Prostate gland (tissue), 2 donors: Measurements from ENCODE around the gene ZNF655. TPM values are rescaled to one million over a fixed set of nuclear protein-coding genes. Genes with fewer than 3 reads are reported as not detected.

ENCODE experiments used
- DNase-seq: peaks from one replicate; pipeline ENCODE4 v3.0.0-alpha.2; 2019; ENCODE audit warnings: low spot score
- H3K27ac ChIP-seq, 2 donors: fragments of 200-600 bp; sonication (generic); 2 replicates each; pipeline ENCODE4 v1.5.1; 2017 to 2019
- H3K27me3 ChIP-seq: fragments of 200-600 bp; sonication (generic); replicated peaks from 2 replicates; pipeline ENCODE4 v1.5.1; 2019; ENCODE audit not compliant: insufficient read depth
- H3K36me3 ChIP-seq, 2 donors: fragments of 200-600 bp; sonication (generic); 1 replicate in 1 of 2; 2 replicates in 1 of 2; pipeline versions ENCODE4 v1.5.1 to v1.8.1; 2017 to 2019
- H3K4me1 ChIP-seq: fragments of 200-600 bp; sonication (generic); replicated peaks from 2 replicates; pipeline ENCODE4 v1.5.1; 2019
- H3K4me3 ChIP-seq, 2 donors: fragments of 200-600 bp; sonication (generic); 2 replicates each; pipeline ENCODE4 v1.5.1; 2017 to 2019
- H3K9me3 ChIP-seq: fragments of 200-600 bp; sonication (generic); 2 replicates; pipeline ENCODE4 v1.5.1; 2017
- CTCF ChIP-seq, 4 experiments: fragments of 200-600 bp in 2 of 4; fragments of 450-650 bp in 2 of 4; sonication (generic) in 2 of 4; IDR thresholded peaks; 1 replicate in 3 of 4; 2 replicates in 1 of 4; pipeline ENCODE4 v1.5.1; 2016 to 2019; ENCODE audit warnings: antibody characterized with exemption in 4 of 4, mild to moderate bottlenecking in 2 of 4, moderate library complexity in 2 of 4
- POLR2A ChIP-seq: fragments of 450-650 bp; IDR thresholded peaks from one replicate; pipeline ENCODE4 v1.6.1; 2016; ENCODE audit warnings: antibody characterized with exemption, mild to moderate bottlenecking
- POLR2AphosphoS5 ChIP-seq: sonication (generic); formaldehyde crosslinking; IDR thresholded peaks from one replicate; pipeline ENCODE4 v1.6.1; 2017; ENCODE audit warnings: antibody characterized with exemption
- WGBS: methylation state at CpG from one replicate; pipeline ENCODE4 v1.1.5; 2018; 5-methylcytosine and 5-hydroxymethylcytosine counted together
- intact Hi-C: fragments of 100-400 bp; cut with DNase I; formaldehyde crosslinking; loops from one replicate; pipeline ENCODE4 v1.14.2; 2022
- total RNA-seq, 2 donors: library from RNA; depleted of rRNA; stranded (reverse); fragments of >200 nt; gene quantifications; one replicate each; pipeline ENCODE4 v1.1.0, GENCODE V29; 2016

The ZNF655 gene
- total RNA-seq, 2 donors from 2014 or later, result 79.7 to 112 TPM

- no peak for DNase-seq
- 82% methylated on average over 4 of the region's 4 CpGs for WGBS
- TF ChIP-seq POLR2A (no peak), CTCF (IDR thresholded peaks at IDR 0.05) (no peak)
- intact Hi-C loops, result no loop called here
- H3K4me3 ChIP-seq, result no peak overlapping the region
- no peaks in the 10 kb centered on the region for H3K9me3 ChIP-seq
- no peaks in the 10 kb centered on the region for H3K4me1 ChIP-seq
- no peaks in the 10 kb centered on the region for H3K27me3 ChIP-seq
- H3K36me3 ChIP-seq, result no peaks in the 10 kb centered on the region
- H3K27ac ChIP-seq, result no peak overlapping the region
Measured at GRCh38 chr7:99599836-99600235, 41.4 kb downstream of the ZNF655 start.

GRCh38 chr7:99601656-99602310, 43.3 kb downstream of the ZNF655 start:
- no peak overlapping the region for H3K27ac ChIP-seq
- TF ChIP-seq CTCF (IDR thresholded peaks at IDR 0.05) (no peak), POLR2A (no peak), POLR2AphosphoS5 (no peak)
- 75% methylated on average over 7 of the region's 7 CpGs for WGBS
- no peaks in the 10 kb centered on the region for H3K27me3 ChIP-seq
- intact Hi-C loops, result no loop called here
- H3K4me3 ChIP-seq, result no peak overlapping the region
- DNase-seq, result no peak
- no peaks in the 10 kb centered on the region for H3K4me1 ChIP-seq
- no peaks in the 10 kb centered on the region for H3K36me3 ChIP-seq
- H3K9me3 ChIP-seq, result no peaks in the 10 kb centered on the region

- H3K4me3 ChIP-seq, result no peak overlapping the region
- H3K9me3 ChIP-seq, result no peaks in the 10 kb centered on the region
- no peak for TF ChIP-seq POLR2AphosphoS5
- TF ChIP-seq CTCF (IDR thresholded peaks at IDR 0.05), result no peak
- no peak overlapping the region for H3K27ac ChIP-seq
- no peaks in the 10 kb centered on the region for H3K36me3 ChIP-seq
- no peaks in the 10 kb centered on the region for H3K4me1 ChIP-seq
- no peak for DNase-seq
- no peaks in the 10 kb centered on the region for H3K27me3 ChIP-seq
- WGBS, result 93% methylated on average over 7 of the region's 7 CpGs
- intact Hi-C loops, result no loop called here
Measured at GRCh38 chr7:99605527-99605926, 47.1 kb downstream of the ZNF655 start.

GRCh38 chr7:99606531-99606930, 48.1 kb downstream of the ZNF655 start:
- DNase-seq, result no peak
- no peak for TF ChIP-seq CTCF (IDR thresholded peaks at IDR 0.05)
- TF ChIP-seq POLR2AphosphoS5, result no peak
- TF ChIP-seq POLR2A, result no peak
- H3K27ac ChIP-seq, result no peak overlapping the region
- no peaks in the 10 kb centered on the region for H3K27me3 ChIP-seq
- intact Hi-C loops, result no loop called here
- 75% methylated on average over 8 of the region's 8 CpGs for WGBS
- no peak overlapping the region for H3K4me3 ChIP-seq
- no peaks in the 10 kb centered on the region for H3K36me3 ChIP-seq
- no peaks in the 10 kb centered on the region for H3K4me1 ChIP-seq
- H3K9me3 ChIP-seq, result no peaks in the 10 kb centered on the region

- no peaks in the 10 kb centered on the region for H3K27me3 ChIP-seq
- TF ChIP-seq CTCF (IDR thresholded peaks at IDR 0.05) (no peak), POLR2AphosphoS5 (no peak), POLR2A (no peak)
- no peak overlapping the region for H3K4me3 ChIP-seq
- 72% methylated on average over 9 of the region's 9 CpGs for WGBS
- no peak overlapping the region for H3K27ac ChIP-seq
- intact Hi-C loops, result no loop called here
- no peaks in the 10 kb centered on the region for H3K4me1 ChIP-seq
- no peaks in the 10 kb centered on the region for H3K9me3 ChIP-seq
- no peak for DNase-seq
- no peaks in the 10 kb centered on the region for H3K36me3 ChIP-seq
Measured at GRCh38 chr7:99607548-99607947, 49.1 kb downstream of the ZNF655 start.
